Nephron progenitor cell (in vitro differentiated cells): ENCODE data around the gene CRELD2.

Source experiments
- DNase-seq: peaks from one replicate; pipeline ENCODE4 v3.0.0; 2021
- H3K27ac Mint-ChIP-seq: 2 replicates; pipeline ENCODE4 v1.8.0; 2021; ENCODE audit warnings: mild to moderate bottlenecking, moderate library complexity, mixed read lengths
- H3K27me3 Mint-ChIP-seq: 2 replicates; pipeline ENCODE4 v1.8.0; 2021; ENCODE audit warnings: mild to moderate bottlenecking, low read depth, mixed read lengths; ENCODE audit not compliant: poor library complexity
- H3K36me3 Mint-ChIP-seq: 2 replicates; pipeline ENCODE4 v1.8.0; 2021; ENCODE audit warnings: low read depth, mixed read lengths
- H3K4me1 Mint-ChIP-seq: 2 replicates; pipeline ENCODE4 v1.8.0; 2021; ENCODE audit warnings: mixed read lengths
- H3K4me3 Mint-ChIP-seq: 2 replicates; pipeline ENCODE4 v1.8.0; 2021; ENCODE audit warnings: mild to moderate bottlenecking, moderate library complexity, mixed read lengths
- H3K9me3 Mint-ChIP-seq: 2 replicates; pipeline ENCODE4 v1.8.0; 2021; ENCODE audit warnings: mild to moderate bottlenecking, moderate library complexity, mixed read lengths
- CTCF ChIP-seq: fragments of 200-600 bp; sonication (generic); IDR thresholded peaks from 2 replicates; pipeline ENCODE4 v1.5.0; 2021; ENCODE audit warnings: antibody characterized with exemption

The CRELD2 gene

DNA sequence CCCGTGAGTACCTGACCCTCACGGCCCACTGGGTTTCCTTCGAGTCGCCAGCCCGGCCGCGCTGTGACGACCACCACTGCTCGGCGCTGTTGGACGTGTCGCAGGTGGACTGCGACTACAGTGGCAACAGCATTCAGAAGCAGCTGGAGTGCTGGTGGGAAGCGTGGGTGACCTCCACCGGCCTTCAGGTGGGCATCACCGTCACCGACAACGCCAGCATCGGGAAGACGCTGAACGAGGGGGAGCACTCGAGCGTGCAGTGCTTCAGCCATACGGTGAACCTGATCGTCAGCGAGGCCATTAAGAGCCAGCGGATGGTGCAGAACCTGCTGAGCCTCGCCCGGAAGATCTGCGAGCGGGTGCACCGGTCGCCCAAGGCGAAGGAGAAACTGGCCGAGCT lies 32.6 kb upstream of the CRELD2 start:
- no peak overlapping the region for H3K27ac Mint-ChIP-seq

GRCh38 chr22:49886346-49887063 lies 31.9 kb upstream of the CRELD2 start:
- DNase-seq: no peak
- peaks cover 12% of the 10 kb centered on the region for H3K4me1 Mint-ChIP-seq
- H3K9me3 Mint-ChIP-seq: peaks cover 100% of the 10 kb centered on the region
- no peak overlapping the region for H3K27ac Mint-ChIP-seq
- no peak overlapping the region for H3K4me3 Mint-ChIP-seq
- H3K27me3 Mint-ChIP-seq: peaks cover 3% of the 10 kb centered on the region
- no peak for TF ChIP-seq CTCF
- H3K36me3 Mint-ChIP-seq: peaks cover 100% of the 10 kb centered on the region

More for the DNA sequence above, 32.6 kb upstream of the CRELD2 start:
- Mint-ChIP-seq H3K4me1 (peaks cover 12% of the 10 kb centered on the region), H3K9me3 (peaks cover 96% of the 10 kb centered on the region), H3K4me3 (no peak overlapping the region), H3K36me3 (peaks cover 97% of the 10 kb centered on the region), H3K27me3 (peaks cover 3% of the 10 kb centered on the region)
- no peak for TF ChIP-seq CTCF
- no peak for DNase-seq

GRCh38 chr22:49887064-49887451 lies 31.4 kb upstream of the CRELD2 start:
- Mint-ChIP-seq H3K27me3 (peaks cover 7% of the 10 kb centered on the region), H3K9me3 (peaks cover 100% of the 10 kb centered on the region), H3K4me3 (peak overlapping the region; percentile 21), H3K27ac (no peak overlapping the region), H3K36me3 (peaks cover 100% of the 10 kb centered on the region), H3K4me1 (peaks cover 12% of the 10 kb centered on the region)
- DNase-seq: no peak
- no peak for TF ChIP-seq CTCF

DNA sequence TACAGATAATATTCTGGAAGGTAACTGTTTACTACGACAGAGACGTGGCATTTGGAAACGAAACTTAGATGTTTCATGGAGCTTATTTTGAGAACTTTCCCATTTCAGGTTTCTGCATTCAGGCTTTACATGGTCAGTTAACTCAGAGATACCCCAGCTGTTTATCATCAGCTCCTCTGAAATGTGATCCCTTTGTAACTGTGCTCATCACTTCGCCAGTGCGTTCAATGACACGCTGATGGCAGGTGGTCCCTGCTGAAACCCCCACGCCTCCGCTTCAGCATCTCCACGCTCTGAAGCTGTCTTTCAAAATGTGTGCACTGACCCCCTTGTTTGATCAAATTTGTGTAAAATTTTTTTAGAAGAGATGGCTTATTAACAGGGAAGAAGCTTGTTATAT lies 30.7 kb upstream of the CRELD2 start:
- H3K27ac Mint-ChIP-seq: no peak overlapping the region
- DNase-seq: no peak
- no peak for TF ChIP-seq CTCF
- peaks cover 100% of the 10 kb centered on the region for H3K36me3 Mint-ChIP-seq
- H3K4me3 Mint-ChIP-seq: no peak overlapping the region
- H3K9me3 Mint-ChIP-seq: peaks cover 100% of the 10 kb centered on the region
- H3K4me1 Mint-ChIP-seq: peaks cover 12% of the 10 kb centered on the region
- peaks cover 7% of the 10 kb centered on the region for H3K27me3 Mint-ChIP-seq

GRCh38 chr22:49889071-49889470 lies 29.4 kb upstream of the CRELD2 start:
- peaks cover 7% of the 10 kb centered on the region for H3K27me3 Mint-ChIP-seq
- peaks cover 12% of the 10 kb centered on the region for H3K4me1 Mint-ChIP-seq
- H3K36me3 Mint-ChIP-seq: peaks cover 100% of the 10 kb centered on the region
- H3K9me3 Mint-ChIP-seq: peaks cover 100% of the 10 kb centered on the region
- TF ChIP-seq CTCF: no peak
- no peak overlapping the region for H3K4me3 Mint-ChIP-seq
- no peak for DNase-seq
- H3K27ac Mint-ChIP-seq: no peak overlapping the region
